Esophagus squamous epithelium (tissue), 4 donors: ENCODE measurements around the gene BLTP1.

ENCODE experiments used
- POLR2A ChIP-seq, 4 donors: fragments of 450-650 bp; IDR thresholded peaks; one replicate each; pipeline ENCODE4 v1.6.1; 2017; ENCODE audit warnings: antibody characterized with exemption in 4 of 4, mild to moderate bottlenecking in 4 of 4, moderate library complexity in 3 of 4
- TF ChIP-seq, protein P1 (sequence below), 6 experiments: fragments of 450-650 bp in 4 of 6; fragments of 200-600 bp in 2 of 6; sonication (generic) in 2 of 6; IDR thresholded peaks; one replicate each; pipeline ENCODE4 v1.5.1; 2016 to 2019; ENCODE audit warnings: antibody characterized with exemption in 6 of 6, mild to moderate bottlenecking in 4 of 6, moderate library complexity in 4 of 6

DNA sequence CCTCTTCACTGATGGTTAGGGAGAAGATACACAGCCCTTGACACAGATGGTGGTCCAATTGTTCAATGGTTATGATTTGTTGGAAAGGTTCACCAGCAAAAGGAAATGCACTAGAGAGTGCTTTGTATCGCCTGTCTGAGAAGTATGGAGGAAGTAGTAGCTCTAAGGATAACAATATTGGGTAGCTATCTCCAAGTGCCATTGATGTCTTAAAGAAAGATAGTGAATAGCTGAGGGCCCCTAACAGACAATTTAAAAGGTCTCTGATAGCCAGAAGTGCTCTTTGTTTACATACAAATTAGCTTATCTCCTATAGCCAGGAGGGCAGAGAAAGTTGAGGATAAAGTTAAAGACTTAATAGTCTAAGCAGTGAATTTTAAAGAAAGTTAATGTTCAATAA, 33.9 kb upstream of the BLTP1 start:
- TF ChIP-seq POLR2A (IDR thresholded peaks at IDR 0.05), result no peak
- TF ChIP-seq, protein P1, sequence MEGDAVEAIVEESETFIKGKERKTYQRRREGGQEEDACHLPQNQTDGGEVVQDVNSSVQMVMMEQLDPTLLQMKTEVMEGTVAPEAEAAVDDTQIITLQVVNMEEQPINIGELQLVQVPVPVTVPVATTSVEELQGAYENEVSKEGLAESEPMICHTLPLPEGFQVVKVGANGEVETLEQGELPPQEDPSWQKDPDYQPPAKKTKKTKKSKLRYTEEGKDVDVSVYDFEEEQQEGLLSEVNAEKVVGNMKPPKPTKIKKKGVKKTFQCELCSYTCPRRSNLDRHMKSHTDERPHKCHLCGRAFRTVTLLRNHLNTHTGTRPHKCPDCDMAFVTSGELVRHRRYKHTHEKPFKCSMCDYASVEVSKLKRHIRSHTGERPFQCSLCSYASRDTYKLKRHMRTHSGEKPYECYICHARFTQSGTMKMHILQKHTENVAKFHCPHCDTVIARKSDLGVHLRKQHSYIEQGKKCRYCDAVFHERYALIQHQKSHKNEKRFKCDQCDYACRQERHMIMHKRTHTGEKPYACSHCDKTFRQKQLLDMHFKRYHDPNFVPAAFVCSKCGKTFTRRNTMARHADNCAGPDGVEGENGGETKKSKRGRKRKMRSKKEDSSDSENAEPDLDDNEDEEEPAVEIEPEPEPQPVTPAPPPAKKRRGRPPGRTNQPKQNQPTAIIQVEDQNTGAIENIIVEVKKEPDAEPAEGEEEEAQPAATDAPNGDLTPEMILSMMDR (IDR thresholded peaks at IDR 0.05), result no peak
